Esophagus squamous epithelium (tissue), 5 donors: Measurements from ENCODE around the gene IL1A. TPM values are rescaled to one million over a fixed set of nuclear protein-coding genes. Genes with fewer than 3 reads are reported as not detected.
"Not testable (repeated sequence)": the region's sequence is repeated elsewhere in the genome, so short reads cannot be mapped to it uniquely, and the experiment has no call there.

Experiments used
- DNase-seq: peaks from one replicate; lab custom pipeline; 2025; lab: John Stamatoyannopoulos, UW
- H3K27ac ChIP-seq, 4 donors: fragments of 200-600 bp; sonication (generic); one replicate each; pipeline ENCODE4 v1.5.1; 2016 to 2019; ENCODE audit warnings: mild to moderate bottlenecking in 1 of 4
- H3K27me3 ChIP-seq, 4 donors: fragments of 200-600 bp; sonication (generic); 1 replicate in 3 of 4; 2 replicates in 1 of 4; pipeline versions ENCODE4 v1.5.1 to v1.6.0; 2017 to 2021; ENCODE audit warnings: antibody characterized with exemption in 1 of 4
- H3K36me3 ChIP-seq, 3 donors: fragments of 200-600 bp; sonication (generic); one replicate each; pipeline ENCODE4 v1.5.1; 2016 to 2019
- H3K4me1 ChIP-seq, 3 donors: fragments of 200-600 bp; sonication (generic); one replicate each; pipeline ENCODE4 v1.5.1; 2017 to 2019
- H3K4me3 ChIP-seq, 4 donors: fragments of 200-600 bp; sonication (generic); 1 replicate in 3 of 4; 2 replicates in 1 of 4; pipeline ENCODE4 v1.5.1; 2016 to 2019; ENCODE audit warnings: mild to moderate bottlenecking in 2 of 4, moderate library complexity in 1 of 4
- H3K9me3 ChIP-seq, 3 donors: fragments of 200-600 bp; sonication (generic); one replicate each; pipeline ENCODE4 v1.5.1; 2016 to 2019
- CTCF ChIP-seq, 6 experiments: fragments of 450-650 bp in 4 of 6; fragments of 200-600 bp in 2 of 6; sonication (generic) in 2 of 6; IDR thresholded peaks; one replicate each; pipeline ENCODE4 v1.5.1; 2016 to 2019; ENCODE audit warnings: antibody characterized with exemption in 6 of 6, mild to moderate bottlenecking in 4 of 6, moderate library complexity in 4 of 6
- POLR2A ChIP-seq, 4 donors: fragments of 450-650 bp; IDR thresholded peaks; one replicate each; pipeline ENCODE4 v1.6.1; 2017; ENCODE audit warnings: antibody characterized with exemption in 4 of 4, mild to moderate bottlenecking in 4 of 4, moderate library complexity in 3 of 4
- WGBS, 2 donors: methylation state at CpG; one replicate each; pipeline ENCODE4 v1.1.5; 2018; 5-methylcytosine and 5-hydroxymethylcytosine counted together
- intact Hi-C: fragments of 100-400 bp; cut with DNase I; formaldehyde crosslinking; loops from one replicate; pipeline ENCODE4 v1.15.0; 2022
- total RNA-seq, 4 donors: library from RNA; depleted of rRNA; stranded (reverse); fragments of >200 nt; gene quantifications; one replicate each; pipeline ENCODE4 v1.1.0, GENCODE V29; 2016
- donor health status: DM: yes; HTN: yes; CAD: no.

Gene IL1A
- 10 to 100 TPM in 1 of 4 donors, 1 to 10 TPM in 2, under 1 TPM in 1; 0.53 to 37.4 (median 4.3) TPM for total RNA-seq

GRCh38 chr2:112784199-112785189 is at the start of gene IL1A:
IL1A (minus strand) TSS chr2:112784493; CDS start chr2:112783770, 723 bp downstream.
- DNase-seq, result no peak

GRCh38 chr2:112833976-112834375 is 49.7 kb upstream of the IL1A start:
- TF ChIP-seq CTCF (IDR thresholded peaks at IDR 0.05) (no peak), POLR2A (IDR thresholded peaks at IDR 0.05) (no peak)
- Histone ChIP-seq H3K9me3 (no peaks in the 10 kb centered on the region), H3K36me3 (no peaks in the 10 kb centered on the region), H3K4me1 (peaks cover 8 to 48% (median 12%) of the 10 kb centered on the region in 3 donors), H3K4me3 (no peak overlapping the region), H3K27ac (no peak overlapping the region), H3K27me3 (no peaks in the 10 kb centered on the region)
- intact Hi-C loops, result no loop called here
- no peak for DNase-seq

More at GRCh38 chr2:112784199-112785189, at the start of gene IL1A:
- no peaks in the 10 kb centered on the region for H3K9me3 ChIP-seq
- peak within 1 kb of the TSS in 3 of 4 donors; percentile 6 to 35 (median 17) for H3K4me3 ChIP-seq
- H3K4me1 ChIP-seq, result peaks cover 0 to 36% (median 5%) of the 10 kb centered on the region in 3 donors
- H3K27ac ChIP-seq, result peak within 1 kb of the TSS in 3 of 4 donors; percentile 26 to 70 (median 69)
- WGBS, 2 donors, result 29 to 31% methylated on average over 13 of the region's 13 CpGs
- no peaks in the 10 kb centered on the region for H3K36me3 ChIP-seq
- intact Hi-C loops, result no loop called here
- H3K27me3 ChIP-seq, result no peaks in the 10 kb centered on the region
- TF ChIP-seq POLR2A (IDR thresholded peaks at IDR 0.05), result no peak
- TF ChIP-seq CTCF (IDR thresholded peaks at IDR 0.05), result no peak

GRCh38 chr2:112833639-112833931 is 49.3 kb upstream of the IL1A start:
- 54 to 62% methylated on average over 5 of the region's 5 CpGs for WGBS, 2 donors
- H3K9me3 ChIP-seq, H3K4me3 ChIP-seq, H3K27ac ChIP-seq, DNase-seq, H3K36me3 ChIP-seq, intact Hi-C loops, H3K27me3 ChIP-seq: not testable (repeated sequence)
- peaks cover 8 to 48% (median 12%) of the 10 kb centered on the region in 3 donors for H3K4me1 ChIP-seq

- intact Hi-C loops, result no loop called here
- Histone ChIP-seq H3K4me1 (peaks cover 8 to 48% (median 12%) of the 10 kb centered on the region in 3 donors), H3K4me3 (no peak overlapping the region), H3K27me3 (no peaks in the 10 kb centered on the region), H3K36me3 (no peaks in the 10 kb centered on the region), H3K27ac (no peak overlapping the region), H3K9me3 (no peaks in the 10 kb centered on the region)
- DNase-seq, result no peak
- 94 to 98% methylated on average over 10 of the region's 14 CpGs for WGBS, 2 donors
- TF ChIP-seq CTCF (IDR thresholded peaks at IDR 0.05), result no peak
- no peak for TF ChIP-seq POLR2A (IDR thresholded peaks at IDR 0.05)
These were observed 48.7 kb upstream of the IL1A start for GRCh38 chr2:112832841-112833638.

- Histone ChIP-seq H3K9me3 (no peaks in the 10 kb centered on the region), H3K4me1 (peaks cover 8 to 47% (median 12%) of the 10 kb centered on the region in 3 donors), H3K36me3 (no peaks in the 10 kb centered on the region), H3K27me3 (no peaks in the 10 kb centered on the region), H3K27ac (no peak overlapping the region), H3K4me3 (no peak overlapping the region)
- WGBS, 2 donors, result 85 to 87% methylated on average over 13 to 14 of the region's 15 CpGs
- intact Hi-C loops, result no loop called here
- no peak for TF ChIP-seq POLR2A (IDR thresholded peaks at IDR 0.05)
- no peak for TF ChIP-seq CTCF (IDR thresholded peaks at IDR 0.05)
- no peak for DNase-seq
These were observed 47.9 kb upstream of the IL1A start for GRCh38 chr2:112831946-112832840.
